ENCODE measurements around the gene BCR.

The BCR gene

DNA sequence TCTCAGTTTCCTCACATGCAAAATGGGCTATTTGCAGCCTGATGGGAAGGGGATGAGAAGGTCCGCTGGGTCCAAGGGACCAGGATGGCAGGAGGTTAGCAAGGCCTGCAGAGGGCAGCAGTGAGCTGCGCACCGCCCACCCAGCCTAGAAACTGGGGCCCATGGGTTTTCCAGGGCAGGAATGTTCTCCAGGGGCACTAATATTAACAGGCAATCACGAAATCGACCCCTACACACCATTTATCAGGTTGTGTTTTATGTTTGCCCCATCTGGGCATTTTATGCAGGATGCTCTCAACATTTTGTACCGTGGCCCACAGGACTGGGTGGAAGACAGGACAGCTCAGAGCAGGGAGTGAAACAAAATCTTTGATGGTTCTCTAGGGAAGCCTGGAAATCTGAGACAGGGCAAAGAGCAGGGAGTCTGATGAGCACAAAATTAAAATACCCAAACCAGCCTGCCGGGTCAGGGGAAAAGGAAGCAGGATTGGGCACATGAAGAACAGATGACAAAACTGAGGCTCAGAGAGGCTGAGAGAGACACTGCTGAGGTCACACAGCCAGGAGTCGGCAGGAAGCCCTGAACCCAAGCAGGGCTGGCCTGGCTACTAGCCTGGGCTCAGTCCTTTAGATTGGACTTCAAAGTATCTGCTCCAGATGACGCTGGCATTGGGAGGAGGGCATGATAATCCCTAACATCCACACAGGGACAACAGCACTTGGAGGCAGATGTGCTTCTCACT is 1.6 kb upstream of the BCR start:
- H3K4me1 ChIP-seq (ENCODE audit: control insufficient read depth, insufficient read depth, low read length) = peaks cover 33% of the 10 kb centered on the region
- no peak overlapping the region for H3K27ac ChIP-seq (ENCODE audit: low read depth, low read length)
- no peaks in the 10 kb centered on the region; the same call in 1 of the 2 replicates for H3K36me3 ChIP-seq (ENCODE audit: control insufficient read depth, insufficient read depth, low read length)
- H3K9me3 ChIP-seq (ENCODE audit: control insufficient read depth, insufficient read depth, low read length) = peaks cover 16% of the 10 kb centered on the region
- 0 out of 2 replicates have a peak, but pooled peaks cover 4% of the 10 kb centered on the region for H3K27me3 ChIP-seq (ENCODE audit: control insufficient read depth, insufficient read depth, low read length)
- no peak overlapping the region for H3K9ac ChIP-seq (ENCODE audit: low read depth, low read length)
- H3K4me3 ChIP-seq (ENCODE audit: low read depth, low read length) = no peak overlapping the region

DNA sequence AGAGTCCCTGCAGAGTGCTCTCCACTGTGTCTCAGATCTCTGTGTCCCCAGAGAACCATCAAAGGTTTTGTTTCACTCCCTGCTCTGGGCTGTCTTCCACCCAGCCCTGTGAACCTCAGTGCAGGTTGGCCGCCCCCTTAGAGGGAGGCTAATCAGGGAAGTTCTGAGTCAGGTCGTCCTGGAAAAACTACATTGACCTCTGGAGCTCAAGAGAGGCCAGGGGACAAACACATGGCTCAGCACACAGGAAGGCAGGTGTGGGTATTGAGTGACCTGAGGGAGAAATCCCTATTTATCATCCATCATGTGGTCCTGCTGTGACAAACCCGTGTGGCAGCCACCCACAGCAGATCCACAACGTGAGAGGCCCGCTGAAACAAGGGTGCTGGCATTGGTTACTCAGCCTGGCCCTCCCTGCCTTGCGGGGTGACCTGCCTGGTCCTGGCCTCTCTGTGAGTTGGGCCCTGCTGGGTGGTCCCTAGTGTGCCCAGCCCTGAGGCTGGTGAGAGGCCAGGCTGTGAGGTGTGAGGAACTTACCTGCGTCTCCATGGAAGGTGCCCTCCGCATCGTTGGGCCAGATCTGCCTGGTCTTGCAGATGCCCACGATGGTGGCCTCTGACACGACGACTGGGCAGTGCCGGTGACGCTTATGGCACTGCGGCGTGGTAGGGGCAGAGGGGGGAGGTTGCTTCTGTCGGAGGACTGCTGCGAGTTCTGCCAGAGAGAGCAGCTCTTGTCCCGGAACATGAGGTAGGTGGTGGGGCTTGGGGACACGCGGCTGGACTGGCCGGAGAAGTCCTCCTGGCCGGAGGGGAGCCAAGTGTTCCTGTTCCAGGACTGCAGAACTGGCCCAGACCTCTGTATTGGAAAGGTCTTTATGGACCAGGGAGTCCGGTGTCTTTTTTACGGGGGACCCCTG is 669 bp upstream of the BCR start:
- H3K4me3 ChIP-seq (ENCODE audit: low read depth, low read length) = peak overlapping the region; percentile 43; the same call in 1 of the 2 replicates
- no peak overlapping the region for H3K27ac ChIP-seq (ENCODE audit: low read depth, low read length)
- H3K27me3 ChIP-seq (ENCODE audit: control insufficient read depth, insufficient read depth, low read length) = 0 out of 2 replicates have a peak, but pooled peaks cover 4% of the 10 kb centered on the region
- no peak overlapping the region for H3K9ac ChIP-seq (ENCODE audit: low read depth, low read length)
- H3K9me3 ChIP-seq (ENCODE audit: control insufficient read depth, insufficient read depth, low read length) = peaks cover 16% of the 10 kb centered on the region
- peaks cover 42% of the 10 kb centered on the region for H3K4me1 ChIP-seq (ENCODE audit: control insufficient read depth, insufficient read depth, low read length)
- no peaks in the 10 kb centered on the region; the same call in 1 of the 2 replicates for H3K36me3 ChIP-seq (ENCODE audit: control insufficient read depth, insufficient read depth, low read length)

DNA sequence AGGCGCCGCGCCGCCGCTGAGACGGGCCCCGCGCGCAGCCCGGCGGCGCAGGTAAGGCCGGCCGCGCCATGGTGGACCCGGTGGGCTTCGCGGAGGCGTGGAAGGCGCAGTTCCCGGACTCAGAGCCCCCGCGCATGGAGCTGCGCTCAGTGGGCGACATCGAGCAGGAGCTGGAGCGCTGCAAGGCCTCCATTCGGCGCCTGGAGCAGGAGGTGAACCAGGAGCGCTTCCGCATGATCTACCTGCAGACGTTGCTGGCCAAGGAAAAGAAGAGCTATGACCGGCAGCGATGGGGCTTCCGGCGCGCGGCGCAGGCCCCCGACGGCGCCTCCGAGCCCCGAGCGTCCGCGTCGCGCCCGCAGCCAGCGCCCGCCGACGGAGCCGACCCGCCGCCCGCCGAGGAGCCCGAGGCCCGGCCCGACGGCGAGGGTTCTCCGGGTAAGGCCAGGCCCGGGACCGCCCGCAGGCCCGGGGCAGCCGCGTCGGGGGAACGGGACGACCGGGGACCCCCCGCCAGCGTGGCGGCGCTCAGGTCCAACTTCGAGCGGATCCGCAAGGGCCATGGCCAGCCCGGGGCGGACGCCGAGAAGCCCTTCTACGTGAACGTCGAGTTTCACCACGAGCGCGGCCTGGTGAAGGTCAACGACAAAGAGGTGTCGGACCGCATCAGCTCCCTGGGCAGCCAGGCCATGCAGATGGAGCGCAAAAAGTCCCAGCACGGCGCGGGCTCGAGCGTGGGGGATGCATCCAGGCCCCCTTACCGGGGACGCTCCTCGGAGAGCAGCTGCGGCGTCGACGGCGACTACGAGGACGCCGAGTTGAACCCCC is 798 bp downstream of the BCR start:
- Histone ChIP-seq H3K27me3 (ENCODE audit: control insufficient read depth, insufficient read depth, low read length) (0 out of 2 replicates have a peak, but pooled peaks cover 4% of the 10 kb centered on the region), H3K36me3 (ENCODE audit: control insufficient read depth, insufficient read depth, low read length) (no peaks in the 10 kb centered on the region), H3K4me1 (ENCODE audit: control insufficient read depth, insufficient read depth, low read length) (peaks cover 50% of the 10 kb centered on the region), H3K4me3 (ENCODE audit: low read depth, low read length) (peak overlapping the region; percentile 80), H3K27ac (ENCODE audit: low read depth, low read length) (peak overlapping the region; percentile 63), H3K9ac (ENCODE audit: low read depth, low read length) (peak overlapping the region; percentile 73; the same call in 1 of the 2 replicates), H3K9me3 (ENCODE audit: control insufficient read depth, insufficient read depth, low read length) (peaks cover 10% of the 10 kb centered on the region)

DNA sequence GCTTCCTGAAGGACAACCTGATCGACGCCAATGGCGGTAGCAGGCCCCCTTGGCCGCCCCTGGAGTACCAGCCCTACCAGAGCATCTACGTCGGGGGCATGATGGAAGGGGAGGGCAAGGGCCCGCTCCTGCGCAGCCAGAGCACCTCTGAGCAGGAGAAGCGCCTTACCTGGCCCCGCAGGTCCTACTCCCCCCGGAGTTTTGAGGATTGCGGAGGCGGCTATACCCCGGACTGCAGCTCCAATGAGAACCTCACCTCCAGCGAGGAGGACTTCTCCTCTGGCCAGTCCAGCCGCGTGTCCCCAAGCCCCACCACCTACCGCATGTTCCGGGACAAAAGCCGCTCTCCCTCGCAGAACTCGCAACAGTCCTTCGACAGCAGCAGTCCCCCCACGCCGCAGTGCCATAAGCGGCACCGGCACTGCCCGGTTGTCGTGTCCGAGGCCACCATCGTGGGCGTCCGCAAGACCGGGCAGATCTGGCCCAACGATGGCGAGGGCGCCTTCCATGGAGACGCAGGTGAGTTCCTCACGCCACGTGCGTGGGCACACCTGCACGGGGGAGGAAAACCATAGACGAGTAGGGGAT is 1.5 kb downstream of the BCR start:
- H3K4me3 ChIP-seq (ENCODE audit: low read depth, low read length) = peak overlapping the region; percentile 80
- H3K36me3 ChIP-seq (ENCODE audit: control insufficient read depth, insufficient read depth, low read length) = 0 out of 2 replicates have a peak, but pooled peaks cover 5% of the 10 kb centered on the region
- H3K4me1 ChIP-seq (ENCODE audit: control insufficient read depth, insufficient read depth, low read length) = peaks cover 54% of the 10 kb centered on the region
- H3K9me3 ChIP-seq (ENCODE audit: control insufficient read depth, insufficient read depth, low read length) = peaks cover 3% of the 10 kb centered on the region; the same call in 1 of the 2 replicates
- no peak overlapping the region for H3K27ac ChIP-seq (ENCODE audit: low read depth, low read length)
- 0 out of 2 replicates have a peak, but pooled peaks cover 4% of the 10 kb centered on the region for H3K27me3 ChIP-seq (ENCODE audit: control insufficient read depth, insufficient read depth, low read length)
- H3K9ac ChIP-seq (ENCODE audit: low read depth, low read length) = peak overlapping the region; percentile 73; the same call in 1 of the 2 replicates

DNA sequence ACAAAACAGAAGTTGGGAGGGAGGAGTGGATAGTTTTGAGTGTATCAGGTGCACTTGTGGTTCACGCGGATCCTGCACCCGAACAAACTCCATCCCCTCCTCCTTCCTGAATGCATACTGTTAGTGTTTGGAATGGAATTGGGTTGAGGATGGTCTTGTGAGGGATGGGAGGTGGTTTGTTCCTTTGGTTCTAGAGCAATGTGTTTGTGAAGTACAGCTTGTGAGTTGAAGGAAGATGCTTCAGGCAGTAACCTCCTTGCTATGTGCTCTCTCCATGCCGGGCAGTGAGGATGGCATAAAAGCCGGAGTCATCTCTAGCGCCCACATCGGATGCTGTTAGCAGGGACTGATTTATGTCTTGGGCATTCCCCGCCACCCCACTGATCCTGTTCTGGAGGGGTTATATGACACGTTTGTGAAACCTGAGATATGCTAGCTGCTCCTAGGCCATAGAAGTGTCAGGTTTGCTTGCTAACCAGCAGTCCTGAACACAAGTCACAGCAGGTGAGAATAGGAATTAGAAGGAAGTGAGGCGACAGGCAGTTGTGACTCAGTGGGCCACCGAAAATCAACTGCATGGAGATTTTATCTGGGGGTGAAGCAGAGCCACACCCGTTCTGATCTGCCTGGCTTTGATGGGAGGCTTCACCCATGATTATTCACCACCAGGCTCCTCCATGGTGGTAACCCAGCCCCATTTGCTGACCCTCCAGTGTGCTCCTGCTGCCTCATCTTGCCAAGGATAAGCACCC is 2.2 kb downstream of the BCR start:
- Histone ChIP-seq H3K4me1 (ENCODE audit: control insufficient read depth, insufficient read depth, low read length) (peaks cover 55% of the 10 kb centered on the region), H3K9ac (ENCODE audit: low read depth, low read length) (no peak overlapping the region; the same call in 1 of the 2 replicates), H3K4me3 (ENCODE audit: low read depth, low read length) (peak overlapping the region; percentile 80), H3K9me3 (ENCODE audit: control insufficient read depth, insufficient read depth, low read length) (no peaks in the 10 kb centered on the region), H3K36me3 (ENCODE audit: control insufficient read depth, insufficient read depth, low read length) (0 out of 2 replicates have a peak, but pooled peaks cover 5% of the 10 kb centered on the region), H3K27me3 (ENCODE audit: control insufficient read depth, insufficient read depth, low read length) (0 out of 2 replicates have a peak, but pooled peaks cover 4% of the 10 kb centered on the region), H3K27ac (ENCODE audit: low read depth, low read length) (peak overlapping the region; percentile 36)

DNA sequence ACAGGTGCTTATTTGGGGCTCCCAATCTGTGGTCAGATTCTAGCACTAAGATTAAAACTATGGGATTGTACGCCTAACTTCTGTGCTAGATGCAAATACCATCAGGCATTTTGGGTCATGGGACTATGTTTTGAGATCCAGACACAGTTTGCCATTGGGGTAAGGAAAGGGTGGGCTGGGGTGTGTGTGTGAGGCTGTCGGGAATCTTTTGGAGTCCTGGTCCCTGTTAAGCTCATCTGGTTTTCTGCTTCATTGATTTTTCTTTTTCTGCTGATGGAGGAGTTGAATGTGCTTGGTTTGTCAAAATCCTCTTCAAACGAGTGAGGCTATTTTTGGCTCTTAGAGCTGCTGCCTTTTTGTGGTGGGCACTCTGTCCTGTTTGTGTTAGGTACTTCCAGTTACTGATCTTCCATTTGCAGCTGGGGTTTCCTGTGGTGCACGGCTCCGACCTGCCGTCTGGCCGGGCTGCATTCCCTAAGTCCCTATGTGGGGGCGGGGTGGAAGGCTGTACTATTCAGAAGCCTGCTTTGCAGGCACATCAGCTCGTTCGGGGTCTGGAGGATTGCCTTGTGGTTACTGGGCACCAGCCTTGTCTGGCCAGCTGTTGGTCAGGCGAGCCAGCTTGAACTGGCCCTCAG is 2.9 kb downstream of the BCR start:
- Histone ChIP-seq H3K36me3 (ENCODE audit: control insufficient read depth, insufficient read depth, low read length) (0 out of 2 replicates have a peak, but pooled peaks cover 5% of the 10 kb centered on the region), H3K9ac (ENCODE audit: low read depth, low read length) (no peak overlapping the region; the same call in 1 of the 2 replicates), H3K4me1 (ENCODE audit: control insufficient read depth, insufficient read depth, low read length) (peaks cover 62% of the 10 kb centered on the region), H3K4me3 (ENCODE audit: low read depth, low read length) (peak overlapping the region; percentile 80), H3K9me3 (ENCODE audit: control insufficient read depth, insufficient read depth, low read length) (no peaks in the 10 kb centered on the region), H3K27me3 (ENCODE audit: control insufficient read depth, insufficient read depth, low read length) (0 out of 2 replicates have a peak, but pooled peaks cover 4% of the 10 kb centered on the region), H3K27ac (ENCODE audit: low read depth, low read length) (peak overlapping the region; percentile 36)

DNA sequence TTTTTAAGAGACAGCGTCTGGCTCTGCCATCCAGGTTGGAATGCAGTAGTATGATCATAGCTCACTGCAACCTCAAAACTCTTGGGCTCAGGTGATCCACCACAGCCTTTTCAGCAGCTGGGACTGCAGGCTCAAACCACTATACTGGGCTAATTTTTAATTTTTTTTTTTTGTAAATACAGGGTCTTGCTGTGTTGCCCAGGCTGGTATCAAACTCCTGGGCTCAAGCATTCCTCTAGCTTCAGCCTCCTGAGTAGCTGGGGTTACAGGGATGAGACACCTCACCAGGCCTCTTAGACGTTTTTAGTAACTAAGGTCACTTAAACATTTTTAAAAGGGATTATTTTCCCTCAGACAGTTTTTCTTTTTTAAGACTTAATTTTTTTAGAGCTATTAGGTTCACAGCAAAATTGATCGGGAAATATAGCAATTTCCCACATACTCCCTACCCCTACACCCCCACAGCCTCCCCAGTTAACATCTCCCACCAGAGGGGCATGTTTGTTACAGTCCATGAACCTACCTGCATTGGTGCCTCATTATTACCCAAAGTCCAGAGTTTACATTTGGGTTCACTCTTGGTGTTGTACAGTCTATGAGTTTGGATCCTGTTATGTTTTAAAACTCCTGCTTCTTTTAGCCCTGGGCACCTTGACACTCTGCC is 3.9 kb downstream of the BCR start:
- Histone ChIP-seq H3K9ac (ENCODE audit: low read depth, low read length) (no peak overlapping the region), H3K4me1 (ENCODE audit: control insufficient read depth, insufficient read depth, low read length) (peaks cover 58% of the 10 kb centered on the region), H3K36me3 (ENCODE audit: control insufficient read depth, insufficient read depth, low read length) (0 out of 2 replicates have a peak, but pooled peaks cover 5% of the 10 kb centered on the region), H3K4me3 (ENCODE audit: low read depth, low read length) (peak overlapping the region; percentile 80; the same call in 1 of the 2 replicates), H3K27ac (ENCODE audit: low read depth, low read length) (no peak overlapping the region), H3K27me3 (ENCODE audit: control insufficient read depth, insufficient read depth, low read length) (0 out of 2 replicates have a peak, but pooled peaks cover 4% of the 10 kb centered on the region), H3K9me3 (ENCODE audit: control insufficient read depth, insufficient read depth, low read length) (no peaks in the 10 kb centered on the region)

DNA sequence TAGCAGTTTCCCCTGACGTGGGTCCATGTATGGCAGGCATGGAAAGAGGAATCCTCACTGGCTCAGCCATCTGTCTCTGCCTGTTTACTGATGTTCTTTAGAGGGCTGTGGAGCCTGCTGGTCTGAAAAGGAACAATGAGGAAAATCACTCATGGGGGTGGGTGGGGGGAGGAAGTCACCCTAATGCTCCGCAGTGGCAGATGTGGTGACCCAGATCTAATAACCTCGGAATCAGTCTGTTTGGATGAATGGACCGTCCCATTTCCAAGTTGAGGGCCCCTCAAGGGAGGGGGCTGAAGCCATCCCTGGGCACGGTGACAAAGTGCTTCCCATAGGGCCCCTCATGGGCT is 4.4 kb downstream of the BCR start:
- Histone ChIP-seq H3K4me3 (ENCODE audit: low read depth, low read length) (no peak overlapping the region), H3K36me3 (ENCODE audit: control insufficient read depth, insufficient read depth, low read length) (0 out of 2 replicates have a peak, but pooled peaks cover 5% of the 10 kb centered on the region), H3K4me1 (ENCODE audit: control insufficient read depth, insufficient read depth, low read length) (peaks cover 56% of the 10 kb centered on the region), H3K27ac (ENCODE audit: low read depth, low read length) (no peak overlapping the region), H3K27me3 (ENCODE audit: control insufficient read depth, insufficient read depth, low read length) (0 out of 2 replicates have a peak, but pooled peaks cover 4% of the 10 kb centered on the region), H3K9me3 (ENCODE audit: control insufficient read depth, insufficient read depth, low read length) (no peaks in the 10 kb centered on the region), H3K9ac (ENCODE audit: low read depth, low read length) (no peak overlapping the region)

DNA sequence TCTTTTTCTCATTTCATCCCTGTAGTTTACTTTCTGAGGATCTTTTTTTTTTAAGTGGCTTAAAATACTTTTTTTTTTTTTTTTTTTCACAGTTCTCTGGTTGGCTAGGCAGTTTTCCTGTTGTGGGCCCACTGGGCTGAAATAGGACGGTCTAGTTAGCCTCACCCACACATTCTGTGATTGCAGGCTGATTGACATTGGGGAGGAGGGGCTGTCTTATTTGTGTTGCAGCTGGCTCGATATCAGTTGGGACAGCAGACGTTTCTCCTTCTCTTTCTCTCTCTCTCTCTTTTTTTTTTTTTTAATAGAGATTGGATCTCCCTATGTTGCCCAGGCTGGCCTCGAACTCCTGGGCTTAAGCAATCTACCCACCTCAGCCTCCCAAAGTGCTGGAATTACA is 6.9 kb downstream of the BCR start:
- Histone ChIP-seq H3K9ac (ENCODE audit: low read depth, low read length) (no peak overlapping the region), H3K36me3 (ENCODE audit: control insufficient read depth, insufficient read depth, low read length) (peaks cover 5% of the 10 kb centered on the region; the same call in 1 of the 2 replicates), H3K9me3 (ENCODE audit: control insufficient read depth, insufficient read depth, low read length) (no peaks in the 10 kb centered on the region), H3K27me3 (ENCODE audit: control insufficient read depth, insufficient read depth, low read length) (no peaks in the 10 kb centered on the region), H3K27ac (ENCODE audit: low read depth, low read length) (no peak overlapping the region), H3K4me3 (ENCODE audit: low read depth, low read length) (no peak overlapping the region), H3K4me1 (ENCODE audit: control insufficient read depth, insufficient read depth, low read length) (peaks cover 56% of the 10 kb centered on the region)
